H9 (cell line): ENCODE results near the gene SYNGR4. TPM values are rescaled to one million over a fixed set of nuclear protein-coding genes. Genes with fewer than 3 reads are reported as not detected.

Experiments
- DNase-seq: peaks from one replicate; pipeline ENCODE4 v3.0.0-alpha.2; 2017
- H2AFZ ChIP-seq: one replicate; pipeline ENCODE4 v1.6.1; 2013; ENCODE audit warnings: mild to moderate bottlenecking, low read length, control low read depth, moderate library complexity
- H2AK5ac ChIP-seq: 2 replicates; pipeline ENCODE4 v1.6.1; 2013; ENCODE audit warnings: low read length, control low read depth, mixed read lengths; ENCODE audit not compliant: insufficient read length
- H2BK120ac ChIP-seq: one replicate; pipeline ENCODE4 v1.6.1; 2013; ENCODE audit warnings: low read depth, mild to moderate bottlenecking, low read length, control low read depth, inconsistent platforms; ENCODE audit not compliant: poor library complexity, severe bottlenecking
- H2BK12ac ChIP-seq: 2 replicates; pipeline ENCODE4 v1.6.1; 2013; ENCODE audit warnings: low read length, control low read depth, mixed read lengths, low read depth; ENCODE audit not compliant: insufficient read length
- H2BK15ac ChIP-seq: 2 replicates; pipeline ENCODE4 v1.6.1; 2013; ENCODE audit warnings: low read depth, low read length, control low read depth
- H2BK20ac ChIP-seq: one replicate; pipeline ENCODE4 v1.6.1; 2013; ENCODE audit warnings: low read depth, mild to moderate bottlenecking, low read length, control low read depth, inconsistent platforms; ENCODE audit not compliant: poor library complexity, severe bottlenecking
- H2BK5ac ChIP-seq: 2 replicates; pipeline ENCODE4 v1.6.1; 2013; ENCODE audit warnings: low read length, control low read depth, mixed read lengths; ENCODE audit not compliant: insufficient read length
- H3K14ac ChIP-seq: 2 replicates; pipeline ENCODE4 v1.6.1; 2013; ENCODE audit warnings: low read length, control low read depth; ENCODE audit not compliant: insufficient read depth
- H3K18ac ChIP-seq: 2 replicates; pipeline ENCODE4 v1.6.1; 2013; ENCODE audit warnings: low read depth, mild to moderate bottlenecking, mixed read lengths, low read length, control low read depth; ENCODE audit not compliant: insufficient read length
- H3K23ac ChIP-seq: 2 replicates; pipeline ENCODE4 v1.6.1; 2013; ENCODE audit warnings: low read length, control low read depth, mixed read lengths, low read depth; ENCODE audit not compliant: insufficient read length
- H3K23me2 ChIP-seq: 2 replicates; pipeline ENCODE4 v1.6.1; 2013; ENCODE audit warnings: low read depth, mild to moderate bottlenecking, mixed read lengths, low read length, control low read depth; ENCODE audit not compliant: insufficient read length, poor library complexity, severe bottlenecking
- H3K27ac ChIP-seq: 2 replicates; pipeline ENCODE4 v1.5.1; 2013; ENCODE audit warnings: low read length, control low read depth, mixed read lengths, low read depth; ENCODE audit not compliant: insufficient read length
- H3K27me3 ChIP-seq: 2 replicates; pipeline ENCODE4 v1.6.1; 2013; ENCODE audit warnings: low read length, control low read depth, inconsistent platforms; ENCODE audit not compliant: insufficient read depth
- H3K4ac ChIP-seq: 2 replicates; pipeline ENCODE4 v1.6.1; 2013; ENCODE audit warnings: low read depth, mild to moderate bottlenecking, control low read depth, inconsistent platforms, low read length, moderate library complexity
- H3K4me1 ChIP-seq: 2 replicates; pipeline ENCODE4 v1.6.1; 2013; ENCODE audit warnings: low read length, control low read depth, inconsistent platforms; ENCODE audit not compliant: insufficient read depth
- H3K4me2 ChIP-seq: 2 replicates; pipeline ENCODE4 v1.6.1; 2013; ENCODE audit warnings: low read length, control low read depth, mixed read lengths; ENCODE audit not compliant: insufficient read length, insufficient read depth
- H3K56ac ChIP-seq: 2 replicates; pipeline ENCODE4 v1.6.1; 2013; ENCODE audit warnings: low read depth, mild to moderate bottlenecking, mixed read lengths, low read length, control low read depth; ENCODE audit not compliant: insufficient read length
- H3K79me1 ChIP-seq: 2 replicates; pipeline ENCODE4 v1.6.1; 2013; ENCODE audit warnings: low read depth, mild to moderate bottlenecking, moderate library complexity, low read length, control low read depth, inconsistent platforms; ENCODE audit not compliant: insufficient read depth, poor library complexity, severe bottlenecking
- H3K79me2 ChIP-seq: 2 replicates; pipeline ENCODE4 v1.6.1; 2013; ENCODE audit warnings: low read length, control low read depth, inconsistent platforms; ENCODE audit not compliant: insufficient read depth
- H3K9ac ChIP-seq: 2 replicates; pipeline ENCODE4 v1.6.1; 2013; ENCODE audit warnings: low read length, control low read depth, mixed read lengths; ENCODE audit not compliant: insufficient read length; ENCODE audit errors: extremely low read depth
- H3K9me3 ChIP-seq: one replicate; pipeline ENCODE4 v1.6.1; 2013; ENCODE audit warnings: low read depth, low read length, inconsistent platforms; ENCODE audit not compliant: control insufficient read depth
- H3T11ph ChIP-seq: one replicate; pipeline ENCODE4 v1.6.1; 2013; ENCODE audit warnings: mild to moderate bottlenecking, low read length, control low read depth, inconsistent platforms
- H4K20me1 ChIP-seq: one replicate; pipeline ENCODE4 v1.6.1; 2013; ENCODE audit not compliant: control insufficient read depth, insufficient read length, insufficient read depth
- H4K5ac ChIP-seq: 2 replicates; pipeline ENCODE4 v1.6.1; 2013; ENCODE audit warnings: low read depth, mild to moderate bottlenecking, mixed read lengths, low read length, control low read depth; ENCODE audit not compliant: insufficient read length
- H4K8ac ChIP-seq: replicated peaks from 2 replicates; pipeline ENCODE4 v1.6.1; 2013; ENCODE audit warnings: low read length, control low read depth, mixed read lengths, low read depth; ENCODE audit not compliant: insufficient read length
- H4K91ac ChIP-seq: 2 replicates; pipeline ENCODE4 v1.6.1; 2013; ENCODE audit warnings: low read depth, mild to moderate bottlenecking, moderate library complexity, mixed read lengths, low read length, control low read depth; ENCODE audit not compliant: insufficient read length
- H3K27ac Mint-ChIP-seq, 3 experiments: 2 replicates in 2 of 3; 3 replicates in 1 of 3; pipeline ENCODE4 v1.8.0; 2020 to 2021; ENCODE audit warnings: mixed read lengths in 3 of 3, mild to moderate bottlenecking in 1 of 3, moderate library complexity in 1 of 3
- H3K27me3 Mint-ChIP-seq: 2 replicates; pipeline ENCODE4 v1.8.0; 2021; ENCODE audit warnings: low read depth, mild to moderate bottlenecking, moderate library complexity, mixed read lengths
- H3K36me3 Mint-ChIP-seq, 3 experiments: 2 replicates in 2 of 3; 3 replicates in 1 of 3; pipeline ENCODE4 v1.8.0; 2020 to 2021; ENCODE audit warnings: low read depth in 3 of 3, mixed read lengths in 3 of 3; ENCODE audit not compliant: insufficient read depth in 1 of 3
- H3K4me1 Mint-ChIP-seq, 2 experiments: 2 replicates each; pipeline ENCODE4 v1.8.0; 2020; ENCODE audit warnings: mixed read lengths in 2 of 2
- H3K4me3 Mint-ChIP-seq, 2 experiments: 2 replicates in 1 of 2; 3 replicates in 1 of 2; pipeline ENCODE4 v1.8.0; 2020 to 2021; ENCODE audit warnings: mild to moderate bottlenecking in 2 of 2, mixed read lengths in 2 of 2, moderate library complexity in 1 of 2
- H3K9me3 Mint-ChIP-seq, 2 experiments: 2 replicates in 1 of 2; 3 replicates in 1 of 2; pipeline ENCODE4 v1.8.0; 2020; ENCODE audit warnings: mild to moderate bottlenecking in 2 of 2, mixed read lengths in 2 of 2, moderate library complexity in 1 of 2
- CTCF ChIP-seq: fragments of 200-600 bp; sonication (generic); conservative IDR thresholded peaks from 3 replicates; pipeline ENCODE4 v1.8.0; 2021; ENCODE audit warnings: antibody characterized with exemption, mild to moderate bottlenecking
- WGBS: extraction: QIAGEN DNeasy Blood & Tissue Kit; methylation state at CpG from one replicate; pipeline ENCODE4 v1.1.7; 2013; ENCODE audit warnings: missing lambda C conversion rate, low lambda C conversion rate, mixed read lengths; ENCODE audit not compliant: insufficient read length; ENCODE audit errors: extremely low coverage; 5-methylcytosine and 5-hydroxymethylcytosine counted together
- total RNA-seq: library from RNA; stranded (reverse); gene quantifications from 2 replicates; pipeline ENCODE4 v1.2.1, GENCODE V29; 2021

The SYNGR4 gene
- total RNA-seq, 1 experiment from 2014 or later, result 0.31 TPM

- Histone ChIP-seq H4K20me1 (no peaks in the 10 kb centered on the region), H3K4me2 (no peak overlapping the region)
Measured at GRCh38 chr19:48378194-48378570, 14.0 kb downstream of the SYNGR4 start.

More at GRCh38 chr19:48378194-48378570, 14.0 kb downstream of the SYNGR4 start:
- Mint-ChIP-seq H3K4me3 (no peak overlapping the region), H3K9me3 (no peaks in the 10 kb centered on the region), H3K36me3 (peaks cover 14 to 21% (median 17%) of the 10 kb centered on the region in 3 experiments), H3K27me3 (peaks cover 18% of the 10 kb centered on the region), H3K4me1 (peaks cover 0 to 3% of the 10 kb centered on the region in 2 experiments; a peak in 1 of 4 replicates), H3K27ac (no peak overlapping the region)
- Histone ChIP-seq H2BK15ac (no peak overlapping the region), H3T11ph (no peak overlapping the region), H3K4ac (no peak overlapping the region), H3K9ac (no peak overlapping the region), H3K18ac (no peak overlapping the region), H2AFZ (no peak overlapping the region), H4K91ac (no peak overlapping the region), H3K79me2 (no peaks in the 10 kb centered on the region), H3K27me3 (no peaks in the 10 kb centered on the region), H2BK12ac (no peak overlapping the region), H3K56ac (no peak overlapping the region), H3K14ac (no peak overlapping the region), H2AK5ac (no peak overlapping the region), H3K9me3 (no peaks in the 10 kb centered on the region), H3K23me2 (no peaks in the 10 kb centered on the region), H2BK120ac (no peak overlapping the region), H4K5ac (no peak overlapping the region), H2BK20ac (no peak overlapping the region), H3K27ac (no peak overlapping the region), H4K8ac (no peak overlapping the region), H3K23ac (no peak overlapping the region), H2BK5ac (no peak overlapping the region), H3K4me1 (no peaks in the 10 kb centered on the region), H3K79me1 (no peaks in the 10 kb centered on the region)
- no CpG with 5 or more reads among the region's 10 CpGs for WGBS
- DNase-seq, result no peak
- TF ChIP-seq CTCF, result no peak
